HG02642 (cell line): ENCODE results near the gene TBC1D22A.

Source experiments
- ATAC-seq: cut with Tn5 transposase; IDR thresholded peaks from one replicate; pipeline ENCODE4 v1.9.1; 2021; ENCODE audit warnings: mild to moderate bottlenecking; ENCODE audit not compliant: unreplicated experiment, poor library complexity

Gene TBC1D22A

DNA sequence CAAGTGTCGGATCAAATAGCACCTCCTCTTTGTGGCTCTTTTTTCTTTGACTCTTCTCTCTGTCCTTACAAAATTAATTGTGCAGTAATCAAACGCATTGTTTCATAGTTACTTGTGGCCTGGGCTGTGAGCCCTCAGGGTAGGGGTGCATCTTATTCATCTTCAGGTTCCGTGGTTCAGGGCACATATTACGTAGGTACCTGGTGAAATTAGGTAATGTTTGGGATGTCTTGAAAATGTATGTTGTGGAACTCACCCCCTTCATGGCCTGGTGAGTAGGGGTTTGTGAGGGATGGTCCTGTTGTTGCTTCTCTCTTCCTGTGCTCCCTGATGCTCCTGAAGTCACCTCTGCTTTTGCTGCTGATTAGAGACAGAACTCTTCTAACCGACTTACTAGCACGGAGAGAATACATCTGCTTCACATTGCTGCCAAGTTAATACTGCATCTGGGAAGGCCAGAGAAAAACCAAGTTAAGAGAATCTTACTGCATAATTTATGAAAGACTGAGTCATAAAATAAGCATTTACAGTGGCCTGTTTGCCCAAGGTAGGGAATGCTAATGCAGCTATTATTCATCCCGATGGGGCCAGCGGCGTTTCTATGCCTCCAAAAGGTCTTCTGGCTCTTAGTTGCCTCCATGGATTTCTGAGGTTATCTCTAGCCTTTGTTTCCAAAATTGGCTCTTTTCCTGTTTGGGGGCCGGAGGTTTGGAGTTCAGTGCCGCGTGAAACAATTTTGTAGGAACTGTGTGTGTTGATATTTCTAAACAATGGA, 66.9 kb downstream of the TBC1D22A start:
- no peak for ATAC-seq

DNA sequence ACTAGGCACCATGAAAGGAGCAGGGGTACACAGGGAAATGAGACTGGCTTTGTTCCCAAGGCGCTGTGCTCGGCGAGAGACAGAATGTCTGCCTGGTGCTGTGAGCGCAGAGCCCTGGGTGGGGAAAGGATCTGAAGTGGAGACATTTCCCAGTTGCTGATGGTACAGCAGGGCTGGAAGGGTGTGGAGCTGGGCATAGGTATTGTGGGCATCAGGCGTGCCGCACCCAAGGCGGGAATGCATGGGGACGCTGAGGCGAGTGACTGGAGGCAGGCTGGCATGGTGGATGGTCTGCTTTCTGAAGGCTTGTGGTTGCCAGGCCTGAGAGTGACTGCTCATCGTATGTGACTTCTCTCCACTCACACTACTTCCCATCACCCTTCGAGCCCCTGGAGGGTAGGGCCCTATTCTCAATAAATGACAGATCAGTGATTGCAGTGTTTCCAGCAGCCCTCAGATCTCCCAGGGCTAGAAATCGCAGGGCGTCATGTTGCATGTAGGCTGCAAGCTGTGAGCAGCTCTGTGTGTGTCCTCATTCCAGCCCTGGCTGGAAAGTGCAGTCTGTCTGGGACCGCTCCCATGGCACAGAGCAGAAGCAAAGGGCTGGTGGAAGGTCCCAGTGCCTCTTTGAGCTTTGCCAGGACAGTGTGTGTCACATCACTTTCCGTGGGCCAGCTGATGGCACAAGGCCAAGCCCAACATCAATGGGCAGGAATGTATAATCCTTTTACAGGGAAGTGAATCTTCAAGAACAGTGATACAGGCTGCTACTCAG, 67.7 kb downstream of the TBC1D22A start:
- ATAC-seq: no peak

DNA sequence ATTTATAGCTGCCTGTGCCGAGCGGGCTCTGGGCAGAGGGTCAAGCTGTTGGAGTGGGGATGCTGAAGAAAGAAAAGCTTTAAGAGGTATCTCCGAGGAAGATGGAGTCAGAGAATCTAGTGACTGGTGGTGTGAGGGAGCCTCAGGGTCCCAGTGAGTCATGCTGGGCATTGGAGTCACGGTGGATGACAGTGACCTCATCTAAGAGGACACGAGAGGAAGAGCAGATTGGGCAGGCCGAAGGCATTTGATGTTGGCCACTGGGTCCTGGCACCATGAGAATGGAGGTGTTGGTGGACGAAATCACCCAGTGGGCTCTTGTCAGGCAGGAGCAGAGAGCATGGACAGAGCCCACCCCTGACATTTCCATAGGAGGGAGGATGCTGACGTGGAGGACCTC, 68.4 kb downstream of the TBC1D22A start:
- ATAC-seq: no peak

DNA sequence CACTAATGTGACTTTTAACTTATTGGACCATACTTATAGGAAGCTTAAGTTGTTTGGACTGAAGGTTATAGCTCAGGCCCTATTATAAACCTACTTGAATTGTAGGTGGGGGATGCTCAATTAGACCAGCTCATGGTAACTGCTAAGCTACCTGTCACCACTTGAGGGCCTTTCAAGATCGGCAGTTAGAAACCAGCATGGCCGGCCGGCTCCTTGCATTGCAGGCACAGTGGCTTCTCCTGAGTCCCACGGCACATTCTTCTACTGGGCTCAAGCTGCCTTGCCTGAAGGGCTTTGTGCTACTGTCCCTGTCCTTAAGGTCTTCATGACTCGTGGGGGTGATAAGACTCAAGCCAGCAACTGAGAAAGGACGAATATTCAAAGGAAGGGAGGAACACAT, 70.8 kb downstream of the TBC1D22A start:
- ATAC-seq: no peak

DNA sequence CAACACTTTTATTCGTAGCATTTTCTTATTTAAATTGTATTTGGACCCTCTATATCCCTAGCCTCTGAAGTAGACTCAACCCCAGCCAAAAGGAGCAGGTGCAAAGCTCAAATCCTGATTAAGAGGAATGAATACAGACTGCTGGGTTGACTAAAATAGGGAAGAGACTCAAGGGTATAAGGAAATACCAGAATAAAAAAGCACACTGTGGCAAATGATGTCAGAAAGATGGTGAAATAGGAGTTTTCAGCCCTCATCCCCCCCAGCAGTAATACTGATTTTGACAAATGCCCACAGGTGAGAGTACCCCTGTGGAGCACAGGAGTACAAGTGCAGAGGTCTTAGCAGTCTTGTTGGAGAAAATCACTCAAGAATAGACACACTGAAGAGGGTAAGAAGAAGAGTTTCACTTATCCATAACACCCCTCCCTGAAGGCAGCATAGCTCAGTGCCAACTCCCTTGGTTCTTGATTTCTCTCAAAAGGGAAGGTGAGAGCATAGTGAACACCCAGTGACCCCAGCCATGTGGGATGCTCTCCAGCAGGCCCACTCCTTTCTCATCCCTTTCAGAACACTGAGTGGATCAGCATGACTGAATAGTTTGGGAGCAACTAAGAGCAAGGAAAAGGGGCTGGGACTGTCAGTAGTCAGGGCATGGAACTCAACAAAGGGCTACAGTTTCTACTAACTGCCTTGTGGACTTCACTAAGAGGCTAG, 71.7 kb downstream of the TBC1D22A start:
- no peak for ATAC-seq

DNA sequence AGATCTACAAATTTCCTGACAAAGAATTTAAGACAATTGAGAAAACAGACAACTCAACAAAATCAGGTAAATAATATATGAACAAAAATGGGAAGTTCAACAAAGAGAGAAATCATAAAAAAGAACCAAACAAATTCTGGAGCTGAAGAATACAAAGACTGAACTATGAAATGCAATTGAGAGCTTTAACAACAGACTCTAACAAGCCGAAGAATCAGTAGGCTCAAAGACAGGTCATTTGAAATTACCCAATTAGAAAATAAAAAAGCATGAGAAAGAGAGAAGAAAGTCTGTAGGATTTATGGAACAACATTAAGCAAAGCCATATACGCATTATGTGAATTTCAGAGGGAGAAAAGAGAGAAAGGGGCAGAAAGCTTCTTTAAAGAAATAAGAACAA, 72.8 kb downstream of the TBC1D22A start:
- no peak for ATAC-seq

DNA sequence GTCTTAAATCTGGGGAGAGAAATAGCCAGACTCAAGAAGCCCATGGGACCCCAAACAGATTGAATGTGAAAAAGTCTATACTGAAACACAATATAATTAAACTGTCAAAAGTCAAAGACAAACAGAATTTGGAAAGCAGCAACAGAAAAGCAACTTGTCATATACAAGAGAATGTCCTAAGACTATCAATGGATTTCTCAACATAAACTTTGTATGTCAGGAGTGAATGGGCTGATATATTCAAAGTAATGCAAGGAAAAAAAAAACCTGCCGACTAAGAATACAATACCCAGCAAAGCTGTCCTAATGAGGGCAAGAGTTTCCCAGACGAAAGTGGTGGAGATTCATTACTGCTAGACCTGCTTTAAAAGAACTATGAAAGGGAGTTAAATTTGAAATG, 73.2 kb downstream of the TBC1D22A start:
- ATAC-seq: no peak

DNA sequence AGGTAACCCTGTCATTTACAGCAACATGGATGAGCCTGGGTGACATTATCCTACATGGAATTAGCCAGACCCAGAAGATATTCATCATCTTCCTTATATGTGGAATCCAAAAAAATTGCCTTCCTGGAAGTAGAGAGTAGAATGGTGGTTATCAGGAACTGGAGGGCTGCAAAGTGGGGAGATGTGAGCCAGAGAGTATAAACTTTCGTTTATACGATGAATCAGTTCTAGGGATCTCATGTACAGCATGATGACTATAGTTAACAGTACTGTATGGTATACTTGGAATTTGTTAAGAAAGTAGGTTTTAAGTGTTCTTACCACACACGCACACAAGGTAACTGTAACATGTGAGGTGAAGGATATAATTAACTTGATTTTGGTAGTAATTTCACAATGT, 79.1 kb downstream of the TBC1D22A start:
- ATAC-seq: no peak

DNA sequence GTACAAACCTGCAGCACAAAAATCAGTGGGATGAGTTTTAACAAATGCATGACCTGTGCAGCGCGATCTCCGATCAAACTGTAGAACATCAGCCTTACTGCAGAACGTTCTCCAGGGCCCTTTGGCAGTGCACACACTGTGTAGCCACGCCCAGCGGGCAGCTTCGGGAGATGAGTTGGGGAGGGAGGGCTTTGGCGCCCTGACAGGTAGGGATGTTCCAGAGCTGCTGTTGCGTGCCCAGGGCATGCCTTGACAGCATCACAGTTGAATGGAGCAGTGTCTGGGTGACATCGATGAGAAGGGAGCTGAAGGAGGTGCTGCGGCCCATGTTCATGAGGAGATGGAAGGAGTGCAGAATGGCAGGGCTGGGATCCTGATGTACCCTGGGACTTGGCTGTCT, 80.2 kb downstream of the TBC1D22A start:
- ATAC-seq: no peak

DNA sequence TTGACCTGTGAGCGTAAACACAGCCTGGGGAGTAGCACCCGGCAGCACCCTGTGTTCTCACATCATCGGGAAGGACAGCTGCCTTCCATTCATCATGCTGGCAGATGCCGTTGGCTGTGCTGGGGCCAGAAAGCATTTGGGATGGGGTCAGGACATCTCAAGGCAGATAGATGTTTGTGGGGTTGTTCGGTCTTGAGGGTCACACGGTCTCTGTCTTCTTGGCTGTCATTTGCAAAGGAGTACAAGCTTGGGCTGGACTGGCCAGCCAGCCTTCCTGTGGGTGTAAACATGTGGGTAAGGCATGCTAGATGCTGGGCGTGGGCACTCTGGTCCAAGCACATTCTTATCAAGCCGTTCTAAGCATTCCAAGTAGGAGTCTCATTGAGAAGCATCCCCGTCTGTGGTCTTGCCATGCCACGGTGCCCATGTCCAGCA, 81.4 kb downstream of the TBC1D22A start:
- ATAC-seq: no peak

DNA sequence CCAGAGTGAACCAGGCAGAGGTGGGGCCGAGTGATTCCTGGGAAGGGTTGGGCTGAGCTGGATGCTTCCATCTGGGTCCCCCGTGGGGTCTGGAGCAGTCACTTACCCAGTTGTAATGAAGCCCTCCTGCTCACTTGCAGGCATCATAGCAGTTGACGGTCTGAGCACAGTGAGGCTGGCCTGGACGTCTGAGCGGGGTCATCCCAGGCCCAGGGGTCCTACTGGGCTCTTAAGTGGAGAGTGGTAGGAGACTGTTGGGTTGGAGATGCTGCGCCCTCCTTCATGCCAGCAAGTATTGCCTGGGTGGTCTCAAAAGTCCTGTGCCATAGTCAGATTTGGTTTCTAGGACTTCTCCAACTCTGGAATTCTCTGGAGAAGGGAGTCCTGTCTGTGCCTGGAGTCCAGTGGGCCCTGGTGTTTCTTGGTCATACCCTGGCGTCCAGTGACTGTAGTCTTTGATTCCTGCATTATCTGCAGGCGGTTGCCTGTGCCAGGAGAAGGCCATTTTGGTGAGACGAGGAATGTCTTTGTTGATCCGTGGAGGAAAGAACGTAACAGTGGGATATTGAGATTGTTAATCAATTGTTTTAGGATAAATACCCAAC, 82.3 kb downstream of the TBC1D22A start:
- ATAC-seq: no peak

DNA sequence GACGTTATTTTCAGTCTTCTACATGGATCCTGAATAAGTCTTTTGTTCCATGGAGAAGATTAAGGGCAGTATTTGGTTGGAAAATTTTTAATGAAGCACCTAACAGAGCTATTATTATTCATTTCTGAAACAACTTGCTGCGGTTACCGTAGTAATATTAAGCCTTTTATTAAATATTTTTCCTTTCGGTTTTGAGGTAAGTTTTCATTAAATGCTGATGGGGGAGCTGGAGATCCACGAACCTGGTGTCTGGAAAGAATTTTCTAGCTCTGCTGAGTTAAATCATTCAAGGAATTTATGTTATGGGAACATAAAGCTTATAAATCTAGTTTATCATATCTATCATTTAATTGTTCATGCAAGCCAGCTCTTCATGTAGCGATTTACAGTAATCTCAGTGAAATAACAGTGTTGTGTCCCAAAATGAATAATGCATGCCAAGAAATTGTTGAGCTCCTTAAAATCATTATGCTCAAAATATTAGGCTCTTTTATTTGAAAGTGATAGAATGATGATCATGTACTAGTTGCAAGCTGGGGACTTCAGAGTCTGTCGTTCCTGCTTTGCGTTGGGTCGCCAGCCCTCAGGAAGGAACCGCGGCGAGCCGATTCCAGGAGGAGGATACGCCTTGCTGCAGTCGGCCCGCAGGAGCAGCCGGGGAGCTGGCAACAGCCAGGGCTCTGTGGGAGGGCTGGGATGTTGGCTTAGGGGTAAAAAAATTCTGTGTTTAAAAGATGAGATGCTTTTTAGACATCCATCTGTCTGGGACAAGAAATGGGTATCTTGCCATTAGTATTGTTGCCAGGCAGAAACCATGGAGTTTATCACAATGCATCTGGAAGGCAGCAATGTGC, 83.1 kb downstream of the TBC1D22A start:
- no peak for ATAC-seq

DNA sequence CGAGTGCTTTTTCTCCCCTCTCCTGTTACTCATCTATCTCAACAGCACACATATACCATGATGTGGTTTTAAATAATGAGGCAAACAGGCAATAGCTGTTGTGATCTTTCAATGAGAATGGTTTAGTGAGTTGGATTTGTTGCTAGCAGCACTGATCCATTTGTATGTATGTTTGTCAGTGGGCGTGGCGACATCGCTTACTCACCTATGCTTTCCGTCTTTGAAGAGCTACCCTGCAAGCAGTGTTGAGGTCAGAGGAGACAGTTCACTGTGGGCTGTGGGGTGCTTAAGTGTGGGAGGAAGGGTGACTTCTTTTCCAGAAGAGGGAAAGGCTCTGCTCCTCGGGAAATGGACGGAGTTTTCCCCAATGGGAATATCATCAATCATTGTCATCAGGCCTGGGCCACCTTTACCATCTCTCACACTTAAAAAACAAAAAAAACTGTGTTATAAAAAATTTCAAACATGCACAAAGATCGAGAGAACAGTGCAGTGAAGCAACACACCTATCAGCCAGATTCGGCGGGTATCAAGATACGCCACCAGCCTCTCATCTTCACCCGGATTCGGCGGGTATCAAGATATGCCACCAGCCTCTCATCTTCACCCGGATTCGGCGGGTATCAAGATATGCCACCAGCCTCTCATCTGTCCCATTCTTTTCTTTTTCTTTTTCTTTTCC, 83.8 kb downstream of the TBC1D22A start:
- ATAC-seq: no peak

DNA sequence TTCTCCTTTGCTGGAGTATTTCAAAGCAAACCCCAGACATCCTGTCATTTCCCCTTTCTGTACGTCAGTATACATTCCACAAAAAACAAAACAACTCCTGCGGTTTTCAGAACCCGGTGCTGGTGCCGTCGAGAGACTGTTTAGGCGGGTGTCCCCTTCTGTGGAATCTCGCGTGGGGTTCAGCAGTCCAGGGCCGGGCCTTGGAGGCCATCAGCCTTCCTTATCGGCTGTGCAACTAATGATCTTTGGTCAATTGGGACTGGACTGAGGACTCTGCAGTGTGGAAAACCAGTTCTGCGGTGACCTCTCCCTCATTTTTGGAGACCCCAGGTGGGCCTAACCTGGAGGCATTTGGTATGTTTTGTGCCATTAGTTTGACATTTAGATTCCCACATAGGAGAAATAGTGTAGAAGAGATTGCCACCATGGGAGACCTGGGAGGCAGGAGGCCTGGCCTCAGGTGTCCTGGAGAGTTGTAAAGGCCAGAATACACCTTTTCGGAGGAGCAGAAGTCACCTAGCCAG, 84.4 kb downstream of the TBC1D22A start:
- no peak for ATAC-seq

DNA sequence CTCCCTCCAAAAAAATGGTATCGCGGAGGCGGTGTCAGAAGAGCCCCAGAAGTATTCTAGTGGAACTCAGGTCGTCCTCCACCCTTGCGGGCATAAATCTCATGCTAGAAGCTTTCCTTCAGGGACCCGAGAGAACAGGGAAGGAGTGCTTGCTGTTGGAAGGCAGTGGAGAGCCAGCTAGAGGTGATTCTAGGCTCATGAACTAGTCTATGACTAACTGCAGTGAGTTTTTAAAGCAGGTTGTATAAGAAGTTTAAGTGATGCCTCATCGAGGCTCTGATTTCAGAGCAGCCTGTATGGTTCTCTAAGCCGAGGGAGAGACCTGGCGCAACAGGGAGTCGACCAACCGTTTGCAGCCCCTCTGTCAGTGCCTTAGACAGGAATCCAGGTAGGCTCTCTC, 85.7 kb downstream of the TBC1D22A start:
- no peak for ATAC-seq

DNA sequence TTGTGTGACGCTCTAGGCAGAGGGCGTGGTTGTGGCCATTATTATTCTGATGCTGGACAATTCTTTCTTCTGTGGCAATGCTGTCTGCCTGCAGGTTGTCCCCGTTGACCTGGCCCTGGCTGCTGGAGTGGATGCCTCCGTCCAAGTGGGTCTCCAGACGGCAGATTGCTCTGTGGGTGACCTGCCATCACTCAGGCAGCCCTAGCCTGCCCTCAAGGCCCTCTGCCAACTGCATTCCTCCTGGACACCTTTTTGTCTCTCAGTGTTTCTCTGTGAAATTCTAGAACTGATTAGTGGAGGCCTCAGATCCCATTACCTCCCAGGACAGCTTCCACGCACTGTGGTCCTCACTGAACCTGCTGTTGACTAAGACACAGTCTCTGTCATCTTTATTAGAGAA, 86.7 kb downstream of the TBC1D22A start:
- no peak for ATAC-seq

DNA sequence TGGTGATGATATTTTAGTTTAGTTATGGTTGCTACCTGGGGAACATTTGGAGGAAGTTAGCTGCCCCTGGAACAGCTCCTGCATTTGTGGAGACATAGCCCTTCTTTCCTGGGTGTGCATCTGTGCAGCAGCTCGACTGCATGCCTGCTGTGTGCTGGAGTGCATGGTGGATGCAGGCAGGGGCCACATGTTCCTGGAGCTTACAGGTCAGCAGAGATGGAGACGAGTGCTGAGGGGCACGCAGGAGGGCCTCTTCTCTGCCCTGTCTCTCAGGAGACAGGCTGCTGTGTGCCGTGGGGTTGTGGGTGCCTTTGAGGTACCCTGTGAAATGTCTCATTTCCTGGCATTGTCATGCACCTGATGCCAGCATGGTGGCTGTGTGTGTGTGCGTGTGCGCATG, 87.5 kb downstream of the TBC1D22A start:
- no peak for ATAC-seq

DNA sequence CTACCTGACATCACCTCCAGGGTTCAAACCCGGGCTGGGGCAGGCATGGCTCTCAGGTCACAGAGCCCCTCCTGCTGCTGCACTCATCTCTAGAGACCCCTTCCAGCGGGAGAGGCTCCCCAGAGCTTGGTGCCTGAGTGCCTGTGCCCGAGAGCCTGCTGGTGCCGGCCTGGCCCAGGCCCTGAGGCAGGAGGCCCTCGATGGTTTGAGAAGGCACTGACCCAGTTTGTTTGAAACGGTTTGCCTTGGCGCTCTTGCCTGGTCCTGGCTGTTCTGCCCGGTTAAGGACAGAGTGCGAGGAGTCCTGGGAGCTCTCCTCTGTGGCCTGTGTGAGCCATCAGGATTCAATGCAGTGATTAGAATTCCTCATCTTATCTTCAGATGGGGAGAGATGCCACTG, 88.9 kb downstream of the TBC1D22A start:
- ATAC-seq: no peak

DNA sequence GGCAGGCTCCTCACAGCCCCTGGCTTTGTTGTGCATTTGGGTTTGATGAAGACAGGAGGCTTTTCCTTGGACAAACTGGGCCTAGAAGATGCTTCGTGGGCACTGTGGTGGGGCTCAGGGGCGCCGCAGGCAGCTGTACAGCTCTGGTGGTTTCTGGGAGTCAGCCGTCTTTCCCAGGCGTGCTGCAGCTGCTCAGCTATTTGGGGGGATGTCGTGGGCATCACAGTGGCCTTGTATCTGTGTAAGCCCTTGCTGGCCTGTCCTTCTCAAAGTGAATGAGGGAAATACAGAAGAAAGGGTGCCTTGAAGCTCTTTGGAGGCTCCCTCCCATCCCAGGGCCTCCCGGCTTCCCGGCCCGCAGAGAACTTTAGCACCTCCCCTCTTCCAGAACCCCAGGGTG, 89.5 kb downstream of the TBC1D22A start:
- no peak for ATAC-seq
